HG03558 (cell line): ENCODE measurements around the gene CLEC4A.
"Not testable (repeated sequence)": the region's sequence is repeated elsewhere in the genome, so short reads cannot be mapped to it uniquely, and the experiment has no call there.

ENCODE experiments used
- ATAC-seq: cut with Tn5 transposase; IDR thresholded peaks from one replicate; pipeline ENCODE4 v1.9.1; 2021; ENCODE audit warnings: moderate number of reproducible peaks; ENCODE audit not compliant: unreplicated experiment; ENCODE audit errors: extremely low read depth

CLEC4A gene

DNA sequence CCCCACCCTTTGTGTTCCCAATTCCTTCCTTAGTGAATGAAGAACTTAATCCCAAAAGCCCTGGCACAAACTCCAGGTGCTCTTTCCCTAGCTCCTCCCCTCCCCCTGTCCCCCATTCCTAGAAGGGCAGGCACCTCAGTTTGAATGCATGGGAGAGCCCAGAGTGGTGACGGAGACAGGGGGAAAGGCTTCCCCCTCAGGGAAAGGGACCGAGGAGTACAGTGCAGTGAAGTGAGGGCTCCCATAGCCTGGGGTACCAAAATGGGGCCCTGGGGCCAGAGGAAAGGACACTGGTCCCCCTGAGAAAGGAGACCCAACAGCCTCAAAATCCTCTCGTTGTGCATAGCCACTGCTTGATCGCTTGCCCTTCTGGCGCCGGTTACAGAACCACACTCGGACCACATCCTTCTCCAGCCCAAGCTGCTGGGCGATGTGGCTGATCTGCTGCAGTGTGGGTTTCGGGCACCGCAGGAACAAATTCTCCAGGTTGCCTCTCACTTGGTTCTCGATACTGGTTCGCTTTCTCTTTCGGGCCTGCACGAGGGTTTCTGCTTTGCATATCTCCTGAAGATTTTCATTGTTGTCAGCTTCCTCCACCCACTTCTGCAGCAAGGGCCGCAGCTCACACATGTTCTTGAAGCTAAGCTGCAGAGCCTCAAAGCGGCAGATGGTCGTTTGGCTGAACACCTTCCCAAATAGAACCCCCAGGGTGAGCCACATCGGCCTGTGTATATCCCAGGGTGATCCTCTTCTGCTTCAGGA lies 10.4 kb downstream of the CLEC4A start:
- not testable (repeated sequence) for ATAC-seq

DNA sequence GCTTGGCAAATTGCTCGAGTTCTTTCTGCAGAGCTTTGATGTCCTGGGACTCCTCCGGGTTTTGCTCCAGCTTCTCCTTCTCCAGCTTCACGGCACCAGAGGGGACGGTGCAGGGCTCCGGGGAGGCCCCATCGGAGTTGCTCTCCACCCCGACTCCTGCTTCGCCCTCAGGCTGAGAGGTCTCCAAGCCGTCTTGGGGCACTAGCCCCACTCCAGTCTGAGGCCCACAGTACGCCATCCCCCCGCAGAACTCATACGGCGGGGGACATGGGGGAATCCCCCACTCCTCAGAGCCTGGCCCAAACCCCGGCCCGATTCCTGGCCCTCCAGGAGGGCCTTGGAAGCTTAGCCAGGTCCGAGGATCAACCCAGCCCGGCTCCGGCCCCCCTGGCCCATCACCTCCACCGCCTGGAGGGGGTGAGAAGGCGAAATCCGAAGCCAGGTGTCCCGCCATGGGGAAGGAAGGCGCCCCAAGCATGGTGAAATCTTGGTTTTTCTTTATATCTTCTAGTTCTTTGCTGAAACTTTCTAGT lies 11.0 kb downstream of the CLEC4A start:
- not testable (repeated sequence) for ATAC-seq

DNA sequence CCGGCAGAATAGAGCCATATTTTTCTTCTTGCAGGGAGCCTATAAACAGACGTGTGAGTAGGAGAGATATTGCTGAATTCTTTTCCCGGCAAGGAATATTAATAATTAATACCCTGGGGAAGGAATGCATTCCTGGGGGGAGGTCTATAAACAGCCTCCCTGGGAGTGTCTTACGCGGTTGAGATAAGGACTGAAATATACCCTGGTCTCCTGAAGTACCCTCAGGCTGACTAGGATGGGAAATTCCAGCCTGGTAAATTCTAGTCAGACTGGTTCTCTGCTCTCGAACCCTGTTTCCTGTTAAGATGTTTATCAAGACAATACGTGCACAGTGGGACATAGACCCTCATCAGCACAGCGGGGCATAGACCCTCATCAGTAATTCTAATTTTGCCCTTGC lies 18.2 kb downstream of the CLEC4A start:
- ATAC-seq = not testable (repeated sequence)

DNA sequence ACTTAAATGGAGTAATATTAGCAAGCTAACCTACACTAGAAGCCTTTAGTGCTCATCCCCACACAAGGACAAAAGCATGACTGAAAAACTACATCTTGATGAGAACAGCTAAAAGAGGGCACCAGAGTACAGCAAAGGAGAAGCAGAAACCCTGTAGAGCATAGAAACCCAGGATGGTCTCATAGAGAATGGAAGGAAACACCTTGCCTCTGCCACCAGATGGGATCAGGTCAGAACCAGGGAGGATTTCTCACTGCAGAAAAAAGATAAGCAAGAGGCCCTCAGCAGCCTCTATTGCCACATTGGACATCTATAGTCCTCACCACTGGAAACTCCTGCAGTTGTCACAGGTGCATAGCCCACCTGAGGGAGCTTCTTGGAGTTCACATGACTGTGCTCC lies 19.8 kb downstream of the CLEC4A start:
- ATAC-seq = no peak

DNA sequence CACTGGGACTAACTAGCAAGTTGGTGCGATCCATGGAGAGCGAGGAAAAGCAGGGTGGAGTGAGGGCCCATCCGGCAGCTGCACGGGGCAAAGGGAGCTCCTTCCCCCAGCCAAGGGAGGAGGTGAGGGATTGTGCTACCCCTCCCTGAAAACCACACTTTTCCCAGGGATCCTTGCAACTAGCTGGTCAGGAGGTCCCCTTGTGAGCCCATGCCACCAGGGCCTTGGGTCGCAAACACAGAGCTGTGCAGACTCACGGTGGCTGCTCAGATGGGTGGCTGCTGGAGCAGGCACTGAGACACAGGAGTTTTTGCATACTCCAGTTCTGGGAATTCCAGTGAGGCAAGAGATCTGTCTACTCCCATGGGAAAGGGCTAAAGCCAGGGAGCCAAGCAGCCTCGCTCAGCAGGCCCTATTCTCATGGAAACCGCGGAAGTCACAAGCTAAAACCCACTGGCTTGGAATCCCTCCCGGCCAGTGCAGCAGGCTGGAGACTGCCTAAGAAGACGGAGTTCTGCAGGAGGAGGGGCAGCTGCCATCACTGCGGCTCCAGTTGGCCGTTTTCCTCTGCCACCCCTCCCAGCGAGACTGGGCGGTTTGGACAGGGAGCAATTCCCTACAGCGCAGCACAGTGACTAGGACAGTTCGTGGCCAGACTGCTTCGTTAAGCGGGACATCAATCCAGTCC lies 22.5 kb downstream of the CLEC4A start:
- no peak for ATAC-seq

DNA sequence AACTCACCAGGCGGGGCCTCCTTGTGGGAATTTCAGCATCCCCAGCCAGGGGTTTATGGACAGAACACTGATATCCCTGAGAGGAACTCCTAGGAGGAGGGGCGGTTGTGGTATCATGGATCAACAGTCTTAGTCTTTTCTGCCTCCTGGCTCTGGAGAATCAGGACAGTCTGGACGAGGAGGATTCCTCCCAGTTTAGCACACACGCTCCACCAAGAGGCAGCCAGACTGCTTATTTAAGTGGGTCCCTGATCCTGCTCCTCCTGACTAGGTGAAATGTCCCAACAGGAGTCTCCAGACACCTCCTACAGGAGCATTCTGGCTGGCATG lies 23.0 kb downstream of the CLEC4A start:
- ATAC-seq = no peak

DNA sequence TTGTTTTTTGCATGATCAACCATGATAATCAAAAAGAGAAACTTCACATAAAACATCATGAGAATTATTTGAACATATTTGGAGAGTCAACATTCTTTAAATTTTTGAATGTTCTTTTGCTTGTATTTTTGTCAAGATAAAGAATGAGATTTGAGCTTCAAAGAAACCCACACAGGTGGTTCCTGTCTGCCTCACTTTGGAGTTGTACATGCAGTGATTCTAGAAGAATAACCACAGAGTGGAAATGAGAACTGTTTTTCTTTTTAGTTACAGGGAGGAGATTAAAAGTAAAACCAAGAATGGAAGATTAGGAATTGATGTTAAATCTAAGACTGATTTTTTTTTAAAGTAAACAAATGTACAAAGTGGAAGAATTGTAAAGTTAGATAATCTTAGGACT lies 31.1 kb downstream of the CLEC4A start:
- no peak for ATAC-seq

DNA sequence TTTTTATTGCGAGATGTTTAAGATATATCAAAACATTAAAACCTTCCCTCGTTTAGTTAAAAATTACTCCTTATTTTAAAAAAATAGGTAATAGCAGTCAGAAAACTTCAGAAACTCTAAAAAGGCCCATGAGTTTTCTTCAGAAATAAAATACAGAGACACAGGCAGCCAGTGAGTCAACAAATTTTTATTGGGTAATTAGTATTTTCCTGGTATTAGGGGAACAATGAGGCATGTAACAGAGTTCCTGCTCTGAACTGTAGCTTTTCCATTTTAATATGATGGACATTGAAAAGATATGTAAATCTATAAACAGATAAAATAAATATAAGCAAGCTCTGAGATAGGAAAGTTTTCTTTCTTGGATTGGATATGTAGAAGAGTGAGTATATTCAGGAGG lies 33.0 kb downstream of the CLEC4A start:
- no peak for ATAC-seq

DNA sequence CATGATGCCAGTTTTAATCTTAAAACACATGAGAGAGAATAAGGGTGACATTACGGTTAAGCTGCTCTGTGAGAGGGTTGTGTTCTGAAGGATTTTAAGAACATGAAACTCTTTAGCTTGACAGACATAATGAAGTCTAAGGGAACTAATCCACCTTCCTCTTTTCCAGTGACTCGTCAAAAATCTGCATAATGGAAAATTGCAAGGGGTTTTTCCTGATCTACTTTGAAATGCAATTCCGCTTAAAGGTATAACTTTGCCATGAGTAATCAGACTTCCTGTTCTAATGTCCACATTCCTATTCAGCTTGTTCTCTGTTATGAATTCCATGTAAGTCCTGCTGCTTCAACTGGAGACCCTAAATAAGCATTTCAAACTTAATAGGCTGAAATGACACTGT lies 33.4 kb downstream of the CLEC4A start, which contains the start of gene ZNF705A:
ZNF705A (plus strand) TSS at position 171 of the 400 bp plus-strand sequence. CDS start 15,611 bp downstream, outside the sequence.
- ATAC-seq = no peak

DNA sequence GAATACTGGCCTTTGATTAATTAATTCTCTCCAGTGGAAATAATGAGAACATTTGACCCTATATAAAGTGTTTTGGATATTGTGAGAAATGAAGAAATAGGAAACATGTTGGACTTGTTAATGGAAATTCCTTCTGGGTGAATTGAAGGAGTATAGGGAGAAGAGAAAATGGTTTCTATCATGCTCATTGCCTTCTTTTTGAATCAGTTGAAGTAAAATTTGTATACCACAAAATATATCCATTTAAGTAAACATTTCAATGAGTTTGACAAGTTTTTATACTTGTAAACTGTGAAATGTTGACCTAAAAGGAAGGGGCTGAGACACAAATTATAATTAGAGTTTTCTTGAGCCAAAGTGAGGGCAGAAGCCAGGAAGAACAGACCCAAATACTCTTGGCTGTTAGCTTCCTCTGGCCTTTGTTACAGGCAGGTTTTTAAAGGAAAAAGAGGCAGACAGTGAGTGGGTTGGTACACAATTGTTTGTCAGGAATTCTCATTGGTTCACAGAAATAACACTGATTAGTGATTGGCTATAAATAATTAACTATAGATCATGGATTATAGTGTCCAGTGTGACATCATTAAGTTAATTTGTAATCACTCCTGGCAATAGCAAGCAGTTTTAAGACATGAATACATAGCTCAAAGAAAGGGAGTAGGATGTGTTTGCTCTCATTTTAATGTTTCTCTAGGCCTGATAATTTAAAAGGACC lies 34.2 kb downstream of the CLEC4A start:
- no peak for ATAC-seq

DNA sequence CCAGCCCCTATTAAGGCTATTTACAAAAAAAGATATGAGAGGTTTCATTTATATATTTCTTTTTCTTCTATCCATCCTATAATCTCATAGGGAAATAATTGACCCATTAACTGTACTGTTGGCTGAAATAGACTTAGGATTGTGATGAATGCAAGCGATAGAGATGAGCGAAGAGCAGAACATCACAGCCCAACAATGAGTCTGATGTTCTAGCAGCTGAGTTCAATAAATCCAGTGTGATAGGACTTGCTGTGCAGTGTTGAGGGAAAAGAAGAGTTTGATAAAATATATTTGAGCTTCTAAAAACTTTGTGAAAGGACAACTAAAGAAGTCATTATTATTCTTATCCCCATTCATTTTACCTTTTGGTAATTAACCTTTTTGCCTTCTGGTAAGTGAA lies 49.5 kb downstream of the CLEC4A start:
- ATAC-seq = not testable (repeated sequence)

DNA sequence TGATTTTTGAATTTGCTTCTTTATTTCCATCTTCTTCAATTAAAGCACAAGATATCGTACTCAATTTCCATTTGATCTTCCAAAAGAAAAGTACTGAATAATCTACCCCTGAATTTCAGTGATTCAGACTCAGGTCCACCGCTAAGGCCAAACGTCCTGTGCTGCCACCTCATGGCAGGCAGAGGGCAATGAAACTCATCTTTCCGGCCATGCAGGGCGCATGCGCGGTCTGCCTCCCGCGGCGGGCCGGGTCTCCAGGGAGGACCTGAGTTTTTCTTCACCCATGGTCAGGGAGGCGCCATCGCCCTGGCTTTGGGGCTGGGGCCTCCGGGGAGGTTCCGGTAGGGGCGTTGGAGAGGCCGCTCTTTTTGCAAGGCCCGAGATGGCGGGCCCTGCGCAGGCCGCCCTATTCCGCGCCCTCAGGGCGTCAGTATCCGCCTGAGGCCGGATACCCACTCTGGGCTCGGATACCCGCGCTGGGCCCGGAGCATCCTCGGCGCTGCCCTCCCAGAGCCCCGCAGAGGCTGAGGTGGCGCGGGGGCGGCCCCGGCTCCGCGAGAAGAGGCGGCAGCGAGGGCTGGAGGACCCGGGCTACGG lies 56.7 kb downstream of the CLEC4A start:
- ATAC-seq = not testable (repeated sequence)

DNA sequence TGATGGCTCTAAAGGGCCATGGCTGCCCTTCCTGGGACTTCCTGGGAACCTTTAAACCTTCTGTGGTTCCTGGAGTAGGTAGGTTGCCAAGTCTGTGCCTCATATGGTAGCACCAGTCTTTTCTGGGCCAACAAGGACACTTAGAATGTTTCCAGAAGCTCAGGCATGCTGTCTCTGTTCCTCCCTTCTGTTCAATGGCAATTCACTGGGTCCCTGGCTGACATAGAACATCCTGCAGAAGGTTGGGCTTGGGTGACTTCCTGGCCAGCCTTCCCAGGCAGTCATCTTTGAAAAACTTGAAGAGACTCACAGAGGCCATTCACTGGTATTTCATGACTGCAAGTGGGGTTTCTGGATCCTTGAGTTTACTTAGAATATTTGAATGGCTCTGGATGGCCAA lies 57.9 kb downstream of the CLEC4A start:
- not testable (repeated sequence) for ATAC-seq

DNA sequence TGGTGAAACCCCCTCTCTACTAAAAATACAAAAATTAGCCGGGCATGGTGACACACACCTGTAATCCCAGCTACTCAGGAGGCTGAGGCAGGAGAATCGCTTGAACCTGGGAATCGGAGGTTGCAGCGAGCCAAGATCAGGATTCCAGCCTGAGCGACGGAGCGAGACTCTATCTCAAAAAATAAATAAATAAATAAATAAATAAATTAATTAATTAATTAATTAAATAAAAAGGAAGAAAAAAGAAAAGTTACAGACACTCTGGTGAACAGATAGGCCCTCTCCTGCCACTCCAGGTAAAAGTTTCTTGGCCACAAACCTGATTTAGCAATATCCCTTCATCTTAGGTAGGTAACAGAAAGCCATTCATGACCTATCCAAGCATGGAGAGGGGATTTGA lies 59.5 kb downstream of the CLEC4A start:
- ATAC-seq = not testable (repeated sequence)

DNA sequence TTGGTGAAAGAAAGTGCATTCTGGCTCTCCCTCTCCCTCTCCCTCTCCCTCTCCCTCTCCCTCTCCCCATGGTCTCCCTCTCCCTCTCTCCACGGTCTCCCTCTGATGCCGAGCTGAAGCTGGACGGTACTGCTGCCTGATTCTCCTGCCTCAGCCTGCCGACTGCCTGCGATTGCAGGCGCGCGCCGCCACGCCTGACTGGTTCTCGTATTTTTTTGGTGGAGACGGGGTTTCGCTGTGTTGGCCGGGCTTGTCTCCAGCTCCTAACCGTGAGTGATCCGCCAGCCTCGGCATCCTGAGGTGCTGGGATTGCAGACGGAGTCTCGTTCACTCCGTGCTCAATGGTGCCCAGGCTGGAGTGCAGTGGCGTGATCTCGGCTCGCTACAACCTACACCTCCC lies 59.9 kb downstream of the CLEC4A start:
- ATAC-seq = not testable (repeated sequence)

DNA sequence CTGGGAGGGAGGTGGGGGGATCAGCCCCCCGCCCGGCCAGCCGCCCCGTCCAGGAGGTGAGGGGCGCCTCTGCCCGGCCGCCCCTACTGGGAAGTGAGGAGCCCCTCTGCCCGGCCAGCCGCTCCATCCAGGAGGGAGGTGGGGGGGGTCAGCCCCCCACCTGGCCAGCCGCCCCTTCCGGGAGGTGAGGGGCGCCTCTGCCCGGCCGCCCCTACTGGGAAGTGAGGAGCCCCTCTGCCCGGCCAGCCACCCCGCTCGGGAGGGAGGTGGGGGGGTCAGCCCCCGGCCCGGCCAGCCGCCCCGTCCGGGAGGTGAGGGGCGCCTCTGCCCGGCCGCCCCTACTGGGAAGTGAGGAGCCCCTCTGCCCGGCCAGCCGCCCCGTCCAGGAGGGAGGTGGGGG lies 60.8 kb downstream of the CLEC4A start:
- not testable (repeated sequence) for ATAC-seq

DNA sequence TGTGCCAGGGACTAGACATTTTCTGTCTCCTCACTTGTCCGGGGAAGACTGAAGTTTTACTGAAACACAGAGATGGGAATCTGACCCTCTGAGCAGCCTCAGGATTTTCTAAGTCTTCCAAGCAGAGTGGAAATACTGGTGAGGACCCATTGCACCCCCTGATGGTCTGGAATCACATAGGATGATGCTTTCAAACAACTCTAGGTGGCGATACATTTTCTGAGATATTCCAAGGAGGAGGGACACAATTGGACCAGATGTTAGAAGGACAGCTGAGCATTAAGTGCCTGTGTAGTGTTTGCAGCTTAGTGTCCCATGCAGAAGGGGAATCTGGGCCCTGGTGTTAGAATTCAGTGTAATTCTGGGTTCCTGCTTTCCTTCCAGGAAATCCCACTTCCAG lies 64.7 kb downstream of the CLEC4A start:
- not testable (repeated sequence) for ATAC-seq
